Measurements from ENCODE around the gene NPM3. TPM values are rescaled to one million over a fixed set of nuclear protein-coding genes. Genes with fewer than 3 reads are reported as not detected.

The NPM3 gene
- total RNA-seq, 4 donors from 2014 or later = 12.9 to 37.0 (median 16.0) TPM

DNA sequence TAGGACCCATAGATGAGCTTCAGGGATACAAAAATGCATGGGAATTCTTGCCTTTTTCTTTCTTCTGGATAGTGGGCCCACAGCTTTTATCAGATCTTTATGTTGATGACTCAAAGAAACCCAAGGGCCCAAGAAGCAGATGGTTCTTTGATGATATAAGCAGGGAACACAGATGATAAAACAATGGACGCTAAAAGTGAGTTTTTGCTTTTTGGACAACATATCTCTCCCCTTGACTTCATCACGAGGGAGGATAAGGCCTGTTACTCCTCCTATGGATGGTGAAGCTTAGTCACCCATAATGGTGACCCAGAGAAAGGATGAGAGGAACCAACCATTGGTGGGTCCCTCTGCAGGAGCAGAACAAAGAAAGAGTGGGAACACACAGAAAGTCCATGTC, 41.5 kb upstream of the NPM3 start:
- intact Hi-C loops (cut with DNase I; ENCODE audit: low total_unique reads) (no loop called here), in situ Hi-C loops (cut with MboI; ENCODE audit: low sequenced_read_pairs in 4 of 4) (no loop called here)
- Histone ChIP-seq H3K4me1 (peaks cover 0 to 2% of the 10 kb centered on the region in 2 donors), H3K4me3 (no peak overlapping the region), H3K27ac (no peak overlapping the region), H3K9me3 (no peaks in the 10 kb centered on the region), H3K27me3 (no peaks in the 10 kb centered on the region), H3K36me3 (peaks cover 0 to 6% of the 10 kb centered on the region in 2 donors)
- DNase-seq (no peak), ATAC-seq (no peak)
- TF ChIP-seq POLR2A (IDR thresholded peaks at IDR 0.05) = no peak
- TF ChIP-seq, protein P1, sequence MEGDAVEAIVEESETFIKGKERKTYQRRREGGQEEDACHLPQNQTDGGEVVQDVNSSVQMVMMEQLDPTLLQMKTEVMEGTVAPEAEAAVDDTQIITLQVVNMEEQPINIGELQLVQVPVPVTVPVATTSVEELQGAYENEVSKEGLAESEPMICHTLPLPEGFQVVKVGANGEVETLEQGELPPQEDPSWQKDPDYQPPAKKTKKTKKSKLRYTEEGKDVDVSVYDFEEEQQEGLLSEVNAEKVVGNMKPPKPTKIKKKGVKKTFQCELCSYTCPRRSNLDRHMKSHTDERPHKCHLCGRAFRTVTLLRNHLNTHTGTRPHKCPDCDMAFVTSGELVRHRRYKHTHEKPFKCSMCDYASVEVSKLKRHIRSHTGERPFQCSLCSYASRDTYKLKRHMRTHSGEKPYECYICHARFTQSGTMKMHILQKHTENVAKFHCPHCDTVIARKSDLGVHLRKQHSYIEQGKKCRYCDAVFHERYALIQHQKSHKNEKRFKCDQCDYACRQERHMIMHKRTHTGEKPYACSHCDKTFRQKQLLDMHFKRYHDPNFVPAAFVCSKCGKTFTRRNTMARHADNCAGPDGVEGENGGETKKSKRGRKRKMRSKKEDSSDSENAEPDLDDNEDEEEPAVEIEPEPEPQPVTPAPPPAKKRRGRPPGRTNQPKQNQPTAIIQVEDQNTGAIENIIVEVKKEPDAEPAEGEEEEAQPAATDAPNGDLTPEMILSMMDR (IDR thresholded peaks at IDR 0.05 in 4 of 5, conservative IDR thresholded peaks at IDR 0.05 in 1 of 5) = no peak

GRCh38 chr10:101818872-101819633, 35.8 kb upstream of the NPM3 start:
- intact Hi-C loops (cut with DNase I; ENCODE audit: low total_unique reads) = loop anchor here (1.0 to 10.0 kb wide), 7 partner anchors 36 to 1284 kb away; partner anchors contain the start of genes ACTR1A, BTRC, HIF1AN and HPS6
- H3K4me1 ChIP-seq = peaks cover 23 to 24% of the 10 kb centered on the region in 2 donors
- H3K27me3 ChIP-seq = no peaks in the 10 kb centered on the region
- DNase-seq (peak in 1 of 2 donors; percentile 56), ATAC-seq (peak; percentile 28 to 32)
- TF ChIP-seq POLR2A (IDR thresholded peaks at IDR 0.05) = no peak
- TF ChIP-seq, protein P1 (IDR thresholded peaks at IDR 0.05 in 4 of 5, conservative IDR thresholded peaks at IDR 0.05 in 1 of 5) = no peak
- H3K27ac ChIP-seq = peak overlapping the region; percentile 93 to 100 (median 96)
- H3K9me3 ChIP-seq = no peaks in the 10 kb centered on the region
- in situ Hi-C loops (cut with MboI; ENCODE audit: low sequenced_read_pairs in 4 of 4) = no loop called here
- H3K4me3 ChIP-seq = peak overlapping the region; percentile 82 to 99 (median 98)
- H3K36me3 ChIP-seq = no peaks in the 10 kb centered on the region

DNA sequence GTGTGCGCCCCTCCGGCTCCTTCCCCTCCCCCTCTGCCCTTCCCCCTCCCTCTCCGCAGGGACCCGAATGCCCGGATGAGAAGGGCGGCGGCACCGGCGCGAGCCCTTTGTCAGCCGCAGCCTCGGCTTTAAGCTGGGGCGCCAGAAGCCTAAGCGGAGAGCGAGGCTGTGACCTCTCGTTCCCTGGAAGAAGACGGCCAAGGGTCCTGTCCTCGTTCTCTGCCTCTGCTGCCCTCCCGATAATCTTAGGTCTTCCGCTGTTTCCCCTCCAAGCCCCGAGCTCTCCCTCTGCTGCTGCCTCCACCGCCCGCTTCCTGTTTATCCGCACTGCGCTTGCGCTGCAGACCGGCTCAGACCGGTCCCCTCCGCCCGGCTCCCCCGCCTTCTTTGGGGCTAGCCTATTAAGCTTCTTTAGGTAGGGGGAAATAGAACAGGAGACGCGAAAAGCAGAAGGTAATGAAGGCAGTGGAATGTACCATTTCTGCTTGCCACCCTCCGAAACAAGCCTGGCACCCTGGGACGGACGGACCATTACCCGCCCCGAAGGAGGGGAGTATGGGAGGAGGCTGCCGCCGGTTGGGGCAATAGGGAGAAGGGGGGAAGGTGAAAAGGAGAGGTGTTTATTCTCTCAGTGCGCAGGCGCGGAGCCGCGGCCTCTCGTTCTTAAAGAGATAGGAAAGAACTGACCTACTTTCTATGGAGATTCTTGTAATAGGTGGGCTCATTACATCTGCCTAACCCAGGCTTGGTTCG, 35.0 kb upstream of the NPM3 start, which contains the start of gene OGA:
Gene OGA (minus strand): TSS at position 326 of the 753 bp plus-strand sequence. CDS start 422 bp downstream, outside the sequence.
- in situ Hi-C loops (cut with MboI; ENCODE audit: low sequenced_read_pairs in 4 of 4) (no loop called here), intact Hi-C loops (cut with DNase I; ENCODE audit: low total_unique reads) (loop anchor here (1.0 to 10.0 kb wide), 7 partner anchors 35 to 1283 kb away; partner anchors contain the start of genes ACTR1A, BTRC, HIF1AN and HPS6)
- ATAC-seq = peak; percentile 89 to 90
- TF ChIP-seq POLR2A (IDR thresholded peaks at IDR 0.05) = peak; percentile 99 to 100
- TF ChIP-seq, protein P1 (IDR thresholded peaks at IDR 0.05 in 4 of 5, conservative IDR thresholded peaks at IDR 0.05 in 1 of 5) = peak in 1 of 5 experiments; percentile 26
- Histone ChIP-seq H3K9me3 (no peaks in the 10 kb centered on the region), H3K27ac (peak within 1 kb of the TSS; percentile 93 to 100 (median 96)), H3K36me3 (no peaks in the 10 kb centered on the region), H3K27me3 (no peaks in the 10 kb centered on the region), H3K4me1 (peaks cover 31% of the 10 kb centered on the region in 2 donors), H3K4me3 (peak within 1 kb of the TSS; percentile 82 to 99 (median 98))
- peak; percentile 99 to 100 for DNase-seq

- intact Hi-C loops (cut with DNase I; ENCODE audit: low total_unique reads) (loop anchor here (1.0 to 10.0 kb wide), 7 partner anchors 35 to 1283 kb away; partner anchors contain the start of genes ACTR1A, BTRC, HIF1AN and HPS6), in situ Hi-C loops (cut with MboI; ENCODE audit: low sequenced_read_pairs in 4 of 4) (no loop called here)
- H3K4me1 ChIP-seq = peaks cover 38 to 39% of the 10 kb centered on the region in 2 donors
These were observed 34.3 kb upstream of the NPM3 start for GRCh38 chr10:101817337-101818118.

More at GRCh38 chr10:101817337-101818118, 34.3 kb upstream of the NPM3 start:
- H3K27me3 ChIP-seq = no peaks in the 10 kb centered on the region
- no peaks in the 10 kb centered on the region for H3K9me3 ChIP-seq
- peak overlapping the region; percentile 82 to 99 (median 98) for H3K4me3 ChIP-seq
- ATAC-seq (peak; percentile 45 to 64), DNase-seq (peak; percentile 84 to 89)
- H3K27ac ChIP-seq = peak overlapping the region; percentile 93 to 100 (median 96)
- peaks cover 0 to 3% of the 10 kb centered on the region in 2 donors for H3K36me3 ChIP-seq
- TF ChIP-seq POLR2A (IDR thresholded peaks at IDR 0.05) = peak; percentile 22 to 30
- TF ChIP-seq, protein P1 (IDR thresholded peaks at IDR 0.05 in 4 of 5, conservative IDR thresholded peaks at IDR 0.05 in 1 of 5) = no peak

All from gastrocnemius medialis (tissue), 4 donors.